Measurements from ENCODE around the gene GSG1L. TPM values are rescaled to one million over a fixed set of nuclear protein-coding genes. Genes with fewer than 3 reads are reported as not detected.

Gene GSG1L
- polyA plus RNA-seq, 1 donor (not counting 4 experiments of a cell fraction or from before 2014, with no cell fraction given) = not detected

DNA sequence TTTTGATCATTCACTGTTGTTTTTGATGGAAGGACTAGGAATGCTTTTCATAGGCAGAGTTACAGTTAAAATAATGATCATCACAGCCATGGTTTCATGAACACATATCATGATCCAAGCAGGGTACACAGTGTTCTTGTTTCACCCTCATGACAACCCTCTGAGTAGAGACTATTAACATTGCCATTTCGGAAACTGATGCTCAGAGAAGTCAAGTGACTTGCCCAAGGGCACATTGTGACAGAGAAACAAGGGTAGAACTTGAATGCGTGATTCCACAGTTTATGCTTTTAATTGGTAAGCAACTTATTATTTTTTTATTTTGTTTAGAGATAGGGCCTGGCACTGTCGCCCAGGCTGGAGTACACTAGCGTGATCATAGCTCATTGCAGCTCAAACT lies 311.3 kb downstream of the GSG1L start:
- Histone ChIP-seq H3K4me2 (ENCODE audit: control insufficient read depth, extremely low read depth, insufficient read depth, low read depth, low read length) (no peak overlapping the region), H3K4me1 (ENCODE audit: control insufficient read depth, extremely low read depth, insufficient read depth, low read length) (peaks cover 5% of the 10 kb centered on the region), H3K9me3 (ENCODE audit: control insufficient read depth, low read depth, low read length) (no peaks in the 10 kb centered on the region), H3K9ac (ENCODE audit: control insufficient read depth, extremely low read depth, insufficient read depth, low read length) (no peak overlapping the region), H3K79me2 (ENCODE audit: control insufficient read depth, insufficient read depth, low read length) (no peaks in the 10 kb centered on the region), H3K36me3 (ENCODE audit: control insufficient read depth in 2 of 2, extremely low read depth in 1 of 2, insufficient read depth in 2 of 2, low read length in 2 of 2) (peaks cover 0 to 7% of the 10 kb centered on the region in 2 experiments), H3K4me3 (ENCODE audit: control insufficient read depth in 2 of 3, extremely low read depth in 1 of 3, insufficient read depth in 2 of 3, low read depth in 1 of 3, low read length in 3 of 3) (no peak overlapping the region), H3K27ac (ENCODE audit: control insufficient read depth, insufficient read depth, low read length) (no peak overlapping the region), H4K20me1 (ENCODE audit: control insufficient read depth, extremely low read depth, insufficient read depth, low read length) (no peaks in the 10 kb centered on the region), H2AFZ (ENCODE audit: control insufficient read depth, low read length) (no peak overlapping the region), H3K27me3 (ENCODE audit: control insufficient read depth, extremely low read depth, insufficient read depth, low read length) (no peaks in the 10 kb centered on the region), H3K9me1 (ENCODE audit: control insufficient read depth, extremely low read depth, insufficient read depth, low read length) (no peaks in the 10 kb centered on the region)
- FAIRE-seq = no peak
- dilution Hi-C loops (cut with MboI; ENCODE audit: extremely low pct_ligation_motif_present, low sequenced_read_pairs) = no loop called here
- no peak for TF ChIP-seq EZH2 (IDR thresholded peaks at IDR 0.05; ENCODE audit: low read length)
- TF ChIP-seq, protein P1, sequence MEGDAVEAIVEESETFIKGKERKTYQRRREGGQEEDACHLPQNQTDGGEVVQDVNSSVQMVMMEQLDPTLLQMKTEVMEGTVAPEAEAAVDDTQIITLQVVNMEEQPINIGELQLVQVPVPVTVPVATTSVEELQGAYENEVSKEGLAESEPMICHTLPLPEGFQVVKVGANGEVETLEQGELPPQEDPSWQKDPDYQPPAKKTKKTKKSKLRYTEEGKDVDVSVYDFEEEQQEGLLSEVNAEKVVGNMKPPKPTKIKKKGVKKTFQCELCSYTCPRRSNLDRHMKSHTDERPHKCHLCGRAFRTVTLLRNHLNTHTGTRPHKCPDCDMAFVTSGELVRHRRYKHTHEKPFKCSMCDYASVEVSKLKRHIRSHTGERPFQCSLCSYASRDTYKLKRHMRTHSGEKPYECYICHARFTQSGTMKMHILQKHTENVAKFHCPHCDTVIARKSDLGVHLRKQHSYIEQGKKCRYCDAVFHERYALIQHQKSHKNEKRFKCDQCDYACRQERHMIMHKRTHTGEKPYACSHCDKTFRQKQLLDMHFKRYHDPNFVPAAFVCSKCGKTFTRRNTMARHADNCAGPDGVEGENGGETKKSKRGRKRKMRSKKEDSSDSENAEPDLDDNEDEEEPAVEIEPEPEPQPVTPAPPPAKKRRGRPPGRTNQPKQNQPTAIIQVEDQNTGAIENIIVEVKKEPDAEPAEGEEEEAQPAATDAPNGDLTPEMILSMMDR (optimal IDR thresholded peaks at IDR 0.05 in 1 of 3, IDR thresholded peaks at IDR 0.05 in 1 of 3, conservative IDR thresholded peaks at IDR 0.05 in 1 of 3; ENCODE audit: extremely low read depth in 1 of 3, insufficient read depth in 2 of 3, low read length in 3 of 3) = no peak
- DNase-seq (ENCODE audit: low read depth, low spot score) = no peak

DNA sequence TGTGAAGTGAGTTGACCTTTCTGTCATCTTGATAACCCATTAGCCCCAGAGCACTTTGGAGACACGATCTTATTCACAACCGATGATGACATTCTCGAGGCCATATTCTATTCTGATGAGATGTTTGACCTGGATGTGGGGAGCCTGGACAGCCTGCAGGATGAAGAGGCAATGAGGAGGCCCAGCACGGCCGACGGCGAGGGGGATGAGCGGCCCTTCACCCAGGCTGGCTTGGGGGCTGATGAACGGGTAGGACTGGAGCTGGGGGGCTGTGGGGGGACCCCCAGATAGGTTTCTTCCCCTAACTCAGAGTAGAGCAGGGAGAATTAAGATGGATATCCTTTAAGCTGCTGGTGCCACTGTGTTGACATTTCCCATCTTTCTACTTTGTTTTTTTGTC lies 311.8 kb downstream of the GSG1L start:
- Histone ChIP-seq H3K4me1 (ENCODE audit: control insufficient read depth, extremely low read depth, insufficient read depth, low read length) (peaks cover 5% of the 10 kb centered on the region), H3K4me3 (ENCODE audit: control insufficient read depth in 2 of 3, extremely low read depth in 1 of 3, insufficient read depth in 2 of 3, low read depth in 1 of 3, low read length in 3 of 3) (no peak overlapping the region), H3K9me3 (ENCODE audit: control insufficient read depth, low read depth, low read length) (no peaks in the 10 kb centered on the region), H4K20me1 (ENCODE audit: control insufficient read depth, extremely low read depth, insufficient read depth, low read length) (no peaks in the 10 kb centered on the region), H3K79me2 (ENCODE audit: control insufficient read depth, insufficient read depth, low read length) (no peaks in the 10 kb centered on the region), H3K27me3 (ENCODE audit: control insufficient read depth, extremely low read depth, insufficient read depth, low read length) (no peaks in the 10 kb centered on the region), H3K9me1 (ENCODE audit: control insufficient read depth, extremely low read depth, insufficient read depth, low read length) (no peaks in the 10 kb centered on the region), H3K9ac (ENCODE audit: control insufficient read depth, extremely low read depth, insufficient read depth, low read length) (no peak overlapping the region), H2AFZ (ENCODE audit: control insufficient read depth, low read length) (no peak overlapping the region), H3K4me2 (ENCODE audit: control insufficient read depth, extremely low read depth, insufficient read depth, low read depth, low read length) (no peak overlapping the region), H3K27ac (ENCODE audit: control insufficient read depth, insufficient read depth, low read length) (no peak overlapping the region), H3K36me3 (ENCODE audit: control insufficient read depth in 2 of 2, extremely low read depth in 1 of 2, insufficient read depth in 2 of 2, low read length in 2 of 2) (peaks cover 0 to 7% of the 10 kb centered on the region in 2 experiments)
- no peak for TF ChIP-seq EZH2 (IDR thresholded peaks at IDR 0.05; ENCODE audit: low read length)
- TF ChIP-seq, protein P1 (optimal IDR thresholded peaks at IDR 0.05 in 1 of 3, IDR thresholded peaks at IDR 0.05 in 1 of 3, conservative IDR thresholded peaks at IDR 0.05 in 1 of 3; ENCODE audit: extremely low read depth in 1 of 3, insufficient read depth in 2 of 3, low read length in 3 of 3) = no peak
- DNase-seq (ENCODE audit: low read depth, low spot score) (no peak), FAIRE-seq (no peak)
- dilution Hi-C loops (cut with MboI; ENCODE audit: extremely low pct_ligation_motif_present, low sequenced_read_pairs) = no loop called here

Data from keratinocyte (primary cell).